Smooth muscle cell (in vitro differentiated cells): Measurements from ENCODE around the gene RBM19. TPM values are rescaled to one million over a fixed set of nuclear protein-coding genes. Genes with fewer than 3 reads are reported as not detected.

Experiments used
- DNase-seq: peaks from one replicate; lab custom pipeline; 2025; ENCODE audit not compliant: unreplicated experiment; lab: John Stamatoyannopoulos, UW
- H2AFZ ChIP-seq: fragments of 200-600 bp; sonication (generic); 2 replicates; pipeline ENCODE4 v1.6.0; 2016; ENCODE audit warnings: antibody characterized with exemption, low read depth, mild to moderate bottlenecking
- H3F3A ChIP-seq: fragments of 200-600 bp; sonication (generic); 2 replicates; pipeline ENCODE4 v1.6.0; 2017; ENCODE audit warnings: antibody characterized with exemption, low read depth
- H3K27ac ChIP-seq: fragments of 200-600 bp; sonication (generic); 2 replicates; pipeline ENCODE4 v1.5.1; 2016; ENCODE audit warnings: low read depth, mild to moderate bottlenecking
- H3K27me3 ChIP-seq: fragments of 200-600 bp; sonication (generic); 2 replicates; pipeline ENCODE4 v1.6.1; 2016; ENCODE audit warnings: low read depth, mild to moderate bottlenecking
- H3K36me3 ChIP-seq: fragments of 200-600 bp; sonication (generic); 2 replicates; pipeline ENCODE4 v1.5.1; 2016; ENCODE audit warnings: low read depth
- H3K4me1 ChIP-seq: fragments of 200-600 bp; sonication (generic); 2 replicates; pipeline ENCODE4 v1.5.1; 2016; ENCODE audit warnings: low read depth
- H3K4me2 ChIP-seq: fragments of 200-600 bp; sonication (generic); 2 replicates; pipeline ENCODE4 v1.6.0; 2016; ENCODE audit warnings: mild to moderate bottlenecking
- H3K4me3 ChIP-seq: fragments of 200-600 bp; sonication (generic); 2 replicates; pipeline ENCODE4 v1.5.1; 2016; ENCODE audit warnings: mild to moderate bottlenecking
- H3K79me2 ChIP-seq: fragments of 200-600 bp; sonication (generic); 2 replicates; pipeline ENCODE4 v1.6.0; 2016; ENCODE audit warnings: low read depth, mild to moderate bottlenecking
- H3K9ac ChIP-seq: fragments of 200-600 bp; sonication (generic); 2 replicates; pipeline ENCODE4 v1.6.0; 2016; ENCODE audit warnings: low read depth
- H3K9me3 ChIP-seq: fragments of 200-600 bp; sonication (generic); replicated peaks from 2 replicates; pipeline ENCODE4 v1.5.1; 2016; ENCODE audit warnings: low read depth
- H4K20me1 ChIP-seq: fragments of 200-600 bp; sonication (generic); 2 replicates; pipeline ENCODE4 v1.6.0; 2016; ENCODE audit warnings: low read depth
- WGBS: methylation state at CpG from one replicate; pipeline ENCODE4 v1.1.7; 2016; ENCODE audit warnings: low lambda C conversion rate; 5-methylcytosine and 5-hydroxymethylcytosine counted together
- polyA plus RNA-seq: library from polyadenylated mRNA; unstranded; fragments of >200 nt; fragmentation: Nextera tagmentation; extraction: Ambion mirVana; gene quantifications from 2 replicates; pipeline ENCODE4 v1.2.1, GENCODE V29; 2016
- small RNA-seq: library from RNA; depleted of rRNA; stranded (forward); fragments of <200 nt; gene quantifications from one replicate; pipeline ENCODE3, GENCODE V24; 2014
- total RNA-seq: library from RNA; depleted of rRNA; stranded (reverse); fragments of >200 nt; gene quantifications from 2 replicates; pipeline ENCODE4 v1.2.3, GENCODE V29; 2014
- TF ChIP-seq, protein P1 (sequence below): fragments of 200-600 bp; sonication (generic); IDR thresholded peaks from 2 replicates; pipeline ENCODE4 v1.5.1; 2017; ENCODE audit warnings: borderline replicate concordance, mild to moderate bottlenecking, antibody characterized with exemption; ENCODE audit not compliant: insufficient read depth, poor library complexity, severe bottlenecking

The RBM19 gene
- total and polyA plus RNA-seq, 2 experiments from 2014 or later: 12.8 to 15.9 TPM

DNA sequence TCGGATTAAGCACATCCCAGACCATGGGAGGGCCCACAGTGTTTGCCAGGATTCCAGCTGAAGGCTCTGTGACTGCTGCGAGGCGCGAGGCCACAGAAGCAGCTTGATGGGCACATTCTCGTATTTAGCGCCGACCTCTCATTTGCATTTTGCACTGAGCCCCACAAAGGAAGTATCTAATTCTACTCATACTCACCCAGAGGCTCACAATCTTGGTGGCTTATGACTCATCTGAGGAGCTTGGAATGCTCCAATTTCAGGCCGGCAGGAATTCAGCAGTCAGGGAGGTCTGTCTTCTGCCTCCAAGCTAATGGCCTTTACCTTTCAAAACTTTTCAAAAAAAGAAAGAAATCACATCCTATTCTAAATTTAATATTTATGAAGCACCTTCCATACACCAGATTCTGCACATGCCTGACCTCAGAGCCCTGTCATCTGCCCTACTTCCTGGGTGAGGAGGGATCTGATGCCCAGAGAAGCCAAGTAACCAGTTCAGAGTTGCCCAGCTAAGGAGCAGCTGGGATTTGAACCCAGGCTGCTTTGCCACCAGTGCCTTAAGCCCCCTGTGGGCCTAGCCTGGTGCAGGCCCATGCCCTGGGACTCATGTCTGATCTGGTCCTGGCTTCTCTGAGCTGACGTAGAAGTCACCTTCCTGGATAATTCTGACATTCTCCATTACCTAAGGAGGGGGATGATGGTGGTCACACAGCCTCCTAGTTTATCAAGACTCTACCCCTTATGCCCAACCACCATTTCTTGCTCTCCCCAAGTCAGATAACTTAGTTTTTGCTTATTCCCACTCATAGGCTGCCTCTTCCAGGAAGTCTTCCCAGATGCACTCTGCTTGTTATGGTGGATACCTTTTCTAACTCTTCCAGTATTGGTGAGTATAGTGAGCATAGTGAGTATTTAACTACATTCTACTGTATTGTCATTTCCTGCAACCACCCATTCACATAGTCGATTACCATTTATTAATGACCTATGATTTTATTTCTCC lies 198.9 kb downstream of the RBM19 start:
- Histone ChIP-seq H3K9ac (no peak overlapping the region), H3K4me2 (peak overlapping the region; percentile 20), H2AFZ (no peak overlapping the region), H3K4me1 (no peaks in the 10 kb centered on the region), H3K9me3 (no peaks in the 10 kb centered on the region), H3K36me3 (no peaks in the 10 kb centered on the region), H3K79me2 (no peaks in the 10 kb centered on the region), H3F3A (no peaks in the 10 kb centered on the region), H4K20me1 (no peaks in the 10 kb centered on the region), H3K27me3 (no peaks in the 10 kb centered on the region), H3K4me3 (no peak overlapping the region), H3K27ac (no peak overlapping the region)
- 28% methylated on average over 10 of the region's 10 CpGs for WGBS
- DNase-seq: no peak
- TF ChIP-seq, protein P1, sequence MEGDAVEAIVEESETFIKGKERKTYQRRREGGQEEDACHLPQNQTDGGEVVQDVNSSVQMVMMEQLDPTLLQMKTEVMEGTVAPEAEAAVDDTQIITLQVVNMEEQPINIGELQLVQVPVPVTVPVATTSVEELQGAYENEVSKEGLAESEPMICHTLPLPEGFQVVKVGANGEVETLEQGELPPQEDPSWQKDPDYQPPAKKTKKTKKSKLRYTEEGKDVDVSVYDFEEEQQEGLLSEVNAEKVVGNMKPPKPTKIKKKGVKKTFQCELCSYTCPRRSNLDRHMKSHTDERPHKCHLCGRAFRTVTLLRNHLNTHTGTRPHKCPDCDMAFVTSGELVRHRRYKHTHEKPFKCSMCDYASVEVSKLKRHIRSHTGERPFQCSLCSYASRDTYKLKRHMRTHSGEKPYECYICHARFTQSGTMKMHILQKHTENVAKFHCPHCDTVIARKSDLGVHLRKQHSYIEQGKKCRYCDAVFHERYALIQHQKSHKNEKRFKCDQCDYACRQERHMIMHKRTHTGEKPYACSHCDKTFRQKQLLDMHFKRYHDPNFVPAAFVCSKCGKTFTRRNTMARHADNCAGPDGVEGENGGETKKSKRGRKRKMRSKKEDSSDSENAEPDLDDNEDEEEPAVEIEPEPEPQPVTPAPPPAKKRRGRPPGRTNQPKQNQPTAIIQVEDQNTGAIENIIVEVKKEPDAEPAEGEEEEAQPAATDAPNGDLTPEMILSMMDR: no peak

Small RNA genes within 50 kb of the gene (small RNA-seq; reads per million reads assigned to genes)
- 0.16 reads per million for gene DYNLL1P4
